ENCODE measurements around the gene CBFA2T3.
"Not testable (repeated sequence)": the region's sequence is repeated elsewhere in the genome, so short reads cannot be mapped to it uniquely, and the experiment has no call there.

The CBFA2T3 gene

GRCh38 chr16:88903267-88903666, 73.7 kb downstream of the CBFA2T3 start:
- Histone ChIP-seq H3K9ac (ENCODE audit: low read length) (no peak overlapping the region), H3K36me3 (ENCODE audit: control insufficient read depth, insufficient read depth, low read length) (no peaks in the 10 kb centered on the region), H3K4me1 (ENCODE audit: control insufficient read depth, insufficient read depth, low read length) (no peaks in the 10 kb centered on the region), H3K27ac (ENCODE audit: low read depth, low read length) (no peak overlapping the region), H3K27me3 (ENCODE audit: control insufficient read depth, insufficient read depth, low read length) (no peaks in the 10 kb centered on the region), H3K4me3 (ENCODE audit: low read length) (no peak overlapping the region)

GRCh38 chr16:88902744-88903143, 74.3 kb downstream of the CBFA2T3 start:
- Histone ChIP-seq H3K27me3 (ENCODE audit: control insufficient read depth, insufficient read depth, low read length) (no peaks in the 10 kb centered on the region), H3K9ac (ENCODE audit: low read length) (no peak overlapping the region), H3K4me3 (ENCODE audit: low read length) (no peak overlapping the region), H3K27ac (ENCODE audit: low read depth, low read length) (no peak overlapping the region), H3K4me1 (ENCODE audit: control insufficient read depth, insufficient read depth, low read length) (no peaks in the 10 kb centered on the region), H3K36me3 (ENCODE audit: control insufficient read depth, insufficient read depth, low read length) (no peaks in the 10 kb centered on the region)

GRCh38 chr16:88901718-88902337, 75.2 kb downstream of the CBFA2T3 start:
- no peak overlapping the region for H3K27ac ChIP-seq (ENCODE audit: low read depth, low read length)

GRCh38 chr16:88900662-88901052, 76.3 kb downstream of the CBFA2T3 start:
- H3K36me3 ChIP-seq (ENCODE audit: control insufficient read depth, insufficient read depth, low read length), result no peaks in the 10 kb centered on the region
- H3K27ac ChIP-seq (ENCODE audit: low read depth, low read length), result no peak overlapping the region
- H3K27me3 ChIP-seq (ENCODE audit: control insufficient read depth, insufficient read depth, low read length), result no peaks in the 10 kb centered on the region
- no peak overlapping the region for H3K9ac ChIP-seq (ENCODE audit: low read length)
- H3K4me1 ChIP-seq (ENCODE audit: control insufficient read depth, insufficient read depth, low read length), result no peaks in the 10 kb centered on the region
- no peak overlapping the region for H3K4me3 ChIP-seq (ENCODE audit: low read length)

More at GRCh38 chr16:88901718-88902337, 75.2 kb downstream of the CBFA2T3 start:
- Histone ChIP-seq H3K36me3 (ENCODE audit: control insufficient read depth, insufficient read depth, low read length) (no peaks in the 10 kb centered on the region), H3K4me1 (ENCODE audit: control insufficient read depth, insufficient read depth, low read length) (no peaks in the 10 kb centered on the region), H3K4me3 (ENCODE audit: low read length) (no peak overlapping the region), H3K9ac (ENCODE audit: low read length) (no peak overlapping the region), H3K27me3 (ENCODE audit: control insufficient read depth, insufficient read depth, low read length) (no peaks in the 10 kb centered on the region)

- no peak overlapping the region for H3K9ac ChIP-seq (ENCODE audit: low read length)
- H3K36me3 ChIP-seq (ENCODE audit: control insufficient read depth, insufficient read depth, low read length), result no peaks in the 10 kb centered on the region
- H3K4me1 ChIP-seq (ENCODE audit: control insufficient read depth, insufficient read depth, low read length), result no peaks in the 10 kb centered on the region
- no peak overlapping the region for H3K4me3 ChIP-seq (ENCODE audit: low read length)
- no peak overlapping the region for H3K27ac ChIP-seq (ENCODE audit: low read depth, low read length)
- no peaks in the 10 kb centered on the region for H3K27me3 ChIP-seq (ENCODE audit: control insufficient read depth, insufficient read depth, low read length)
These were observed 76.9 kb downstream of the CBFA2T3 start for GRCh38 chr16:88899901-88900661.

- H3K9ac ChIP-seq (ENCODE audit: low read length), result no peak overlapping the region
- no peaks in the 10 kb centered on the region for H3K27me3 ChIP-seq (ENCODE audit: control insufficient read depth, insufficient read depth, low read length)
- no peaks in the 10 kb centered on the region for H3K36me3 ChIP-seq (ENCODE audit: control insufficient read depth, insufficient read depth, low read length)
- no peak overlapping the region for H3K27ac ChIP-seq (ENCODE audit: low read depth, low read length)
- H3K4me3 ChIP-seq (ENCODE audit: low read length), result no peak overlapping the region
- H3K4me1 ChIP-seq (ENCODE audit: control insufficient read depth, insufficient read depth, low read length), result no peaks in the 10 kb centered on the region
These were observed 79.1 kb downstream of the CBFA2T3 start for GRCh38 chr16:88897696-88898425.

GRCh38 chr16:88896238-88897070, 80.6 kb downstream of the CBFA2T3 start:
- H3K36me3 ChIP-seq (ENCODE audit: control insufficient read depth, insufficient read depth, low read length), result no peaks in the 10 kb centered on the region
- H3K4me1 ChIP-seq (ENCODE audit: control insufficient read depth, insufficient read depth, low read length), result no peaks in the 10 kb centered on the region
- no peaks in the 10 kb centered on the region for H3K27me3 ChIP-seq (ENCODE audit: control insufficient read depth, insufficient read depth, low read length)
- H3K27ac ChIP-seq (ENCODE audit: low read depth, low read length), result no peak overlapping the region
- H3K9ac ChIP-seq (ENCODE audit: low read length), result no peak overlapping the region
- no peak overlapping the region for H3K4me3 ChIP-seq (ENCODE audit: low read length)

GRCh38 chr16:88895335-88895734, 81.7 kb downstream of the CBFA2T3 start:
- Histone ChIP-seq H3K27me3 (ENCODE audit: control insufficient read depth, insufficient read depth, low read length) (no peaks in the 10 kb centered on the region), H3K27ac (ENCODE audit: low read depth, low read length) (no peak overlapping the region), H3K36me3 (ENCODE audit: control insufficient read depth, insufficient read depth, low read length) (no peaks in the 10 kb centered on the region), H3K4me3 (ENCODE audit: low read length) (no peak overlapping the region), H3K4me1 (ENCODE audit: control insufficient read depth, insufficient read depth, low read length) (no peaks in the 10 kb centered on the region), H3K9ac (ENCODE audit: low read length) (no peak overlapping the region)

GRCh38 chr16:88894681-88895300, 82.2 kb downstream of the CBFA2T3 start:
- H3K4me3 ChIP-seq (ENCODE audit: low read length), result no peak overlapping the region
- no peak overlapping the region for H3K9ac ChIP-seq (ENCODE audit: low read length)
- H3K27me3 ChIP-seq (ENCODE audit: control insufficient read depth, insufficient read depth, low read length), result no peaks in the 10 kb centered on the region
- no peak overlapping the region for H3K27ac ChIP-seq (ENCODE audit: low read depth, low read length)
- H3K4me1 ChIP-seq (ENCODE audit: control insufficient read depth, insufficient read depth, low read length), result no peaks in the 10 kb centered on the region
- no peaks in the 10 kb centered on the region for H3K36me3 ChIP-seq (ENCODE audit: control insufficient read depth, insufficient read depth, low read length)

- H3K27me3 ChIP-seq (ENCODE audit: control insufficient read depth, insufficient read depth, low read length); H3K4me1 ChIP-seq (ENCODE audit: control insufficient read depth, insufficient read depth, low read length); H3K27ac ChIP-seq (ENCODE audit: low read depth, low read length); H3K9ac ChIP-seq (ENCODE audit: low read length); H3K36me3 ChIP-seq (ENCODE audit: control insufficient read depth, insufficient read depth, low read length); H3K4me3 ChIP-seq (ENCODE audit: low read length): not testable (repeated sequence)
These were observed 82.7 kb downstream of the CBFA2T3 start for GRCh38 chr16:88894266-88894665.

GRCh38 chr16:88893127-88893968, 83.7 kb downstream of the CBFA2T3 start:
- H3K9ac ChIP-seq (ENCODE audit: low read length), result no peak overlapping the region
- H3K4me1 ChIP-seq (ENCODE audit: control insufficient read depth, insufficient read depth, low read length), result no peaks in the 10 kb centered on the region
- H3K4me3 ChIP-seq (ENCODE audit: low read length), result no peak overlapping the region
- H3K36me3 ChIP-seq (ENCODE audit: control insufficient read depth, insufficient read depth, low read length), result no peaks in the 10 kb centered on the region
- no peak overlapping the region for H3K27ac ChIP-seq (ENCODE audit: low read depth, low read length)
- no peaks in the 10 kb centered on the region for H3K27me3 ChIP-seq (ENCODE audit: control insufficient read depth, insufficient read depth, low read length)

Measured in rectal smooth muscle tissue (tissue), 1 donor.